Right ventricle myocardium superior (tissue), 1 donor: Measurements from ENCODE around the gene USH2A. TPM values are rescaled to one million over a fixed set of nuclear protein-coding genes. Genes with fewer than 3 reads are reported as not detected.

Experiments
- ATAC-seq: fragments of 200-7000 bp; cut with Tn5 transposase; one replicate; pipeline ENCODE4 v1.9.1; 2020; ENCODE audit warnings: mild to moderate bottlenecking; ENCODE audit not compliant: poor library complexity
- DNase-seq: peaks from one replicate; pipeline ENCODE4 v3.0.0-alpha.2; 2020
- intact Hi-C: fragments of 100-400 bp; cut with DNase I; formaldehyde crosslinking; loops from one replicate; pipeline ENCODE4 v1.11.2; 2022
- total RNA-seq: library from RNA; stranded (reverse); fragmentation: NEBNext Ultra II Directional; extraction: Animal tissue kit (Norgen Biotek cat#: 25700); gene quantifications from one replicate; pipeline ENCODE4 v1.2.1, GENCODE V29; 2021
- donor health status: DM: no; HTN: yes; CAD: no; lungs with severe emphysema.

USH2A gene
- total RNA-seq, 1 donor from 2014 or later: 2.7 TPM

DNA sequence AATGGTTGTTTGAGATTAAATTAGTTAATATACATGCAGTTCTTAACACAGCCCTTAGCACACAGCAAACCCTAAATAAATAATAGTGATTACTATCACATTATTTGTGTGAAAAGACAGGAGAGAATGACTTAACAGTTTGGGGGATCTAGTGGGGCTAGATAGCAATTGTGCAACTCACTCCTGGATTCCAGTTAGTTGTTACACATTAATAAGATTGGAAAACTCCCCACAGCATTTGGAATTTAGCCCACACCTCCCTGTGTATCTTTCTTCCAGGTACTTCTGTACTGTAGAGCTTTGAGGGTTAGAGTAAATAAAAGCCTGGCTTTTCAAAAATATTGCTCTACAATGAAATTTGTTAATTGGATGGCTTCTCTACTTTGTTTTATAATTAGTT is 763.0 kb downstream of the USH2A start:
- intact Hi-C loops: no loop called here
- no peak for ATAC-seq
- no peak for DNase-seq

DNA sequence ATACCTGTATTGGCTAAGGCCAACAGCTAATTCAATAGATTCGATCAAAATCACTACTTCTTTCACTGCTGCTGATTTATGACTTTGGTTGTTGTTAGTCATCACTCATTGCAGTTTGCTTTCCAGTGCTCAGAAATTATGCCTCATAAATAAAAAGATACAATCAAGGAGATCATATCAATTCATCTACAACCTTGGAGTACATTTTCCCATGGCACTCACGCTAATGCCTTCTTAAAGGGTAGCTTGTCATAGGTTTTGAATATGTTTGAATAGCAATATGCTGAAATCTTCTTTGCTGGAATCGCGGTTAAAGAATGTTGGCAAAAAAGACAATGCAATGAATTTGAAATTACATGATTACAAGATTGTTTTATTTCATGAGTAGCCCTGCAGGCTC is 766.2 kb downstream of the USH2A start:
- ATAC-seq (no peak), DNase-seq (no peak)
- intact Hi-C loops: no loop called here

DNA sequence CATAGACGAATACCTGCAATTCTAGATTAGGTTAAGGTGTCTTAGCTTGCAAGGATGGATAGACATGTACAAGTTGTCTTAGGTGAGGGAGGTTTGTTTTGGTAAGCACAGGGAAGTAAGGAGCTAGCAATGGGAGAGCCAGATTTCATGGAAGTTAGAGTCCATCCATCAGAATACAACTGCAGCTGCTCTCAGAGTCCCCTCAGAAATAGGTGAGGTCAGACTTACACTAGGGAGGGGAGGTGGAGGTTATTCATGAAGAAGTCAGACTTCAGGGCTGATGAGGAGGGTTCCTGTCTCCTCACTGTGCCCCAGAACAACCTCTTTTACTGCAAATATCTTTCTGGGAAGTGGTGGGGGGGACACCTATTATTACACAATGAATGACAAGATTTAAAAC is 770.9 kb downstream of the USH2A start:
- ATAC-seq (no peak), DNase-seq (no peak)
- intact Hi-C loops: no loop called here

DNA sequence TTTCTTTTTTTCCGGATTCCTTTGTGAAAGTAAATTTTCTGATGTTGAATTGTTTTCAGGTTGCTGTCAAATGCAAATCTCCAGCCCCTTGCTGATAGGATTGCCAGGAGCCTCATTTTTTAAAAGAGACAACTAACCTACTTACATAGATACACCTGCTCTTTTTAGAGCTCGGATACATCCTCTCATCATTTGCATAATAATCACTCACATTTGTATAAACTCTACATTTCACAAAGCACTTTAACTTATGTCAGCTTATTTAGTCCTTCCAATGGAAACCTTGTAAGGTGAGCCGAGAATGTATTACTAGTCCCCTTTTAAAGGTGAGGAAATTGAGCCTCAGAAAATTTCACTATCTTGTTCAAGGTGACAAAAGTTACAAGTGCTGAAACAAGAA is 771.4 kb downstream of the USH2A start:
- intact Hi-C loops: no loop called here
- ATAC-seq: no peak
- no peak for DNase-seq

DNA sequence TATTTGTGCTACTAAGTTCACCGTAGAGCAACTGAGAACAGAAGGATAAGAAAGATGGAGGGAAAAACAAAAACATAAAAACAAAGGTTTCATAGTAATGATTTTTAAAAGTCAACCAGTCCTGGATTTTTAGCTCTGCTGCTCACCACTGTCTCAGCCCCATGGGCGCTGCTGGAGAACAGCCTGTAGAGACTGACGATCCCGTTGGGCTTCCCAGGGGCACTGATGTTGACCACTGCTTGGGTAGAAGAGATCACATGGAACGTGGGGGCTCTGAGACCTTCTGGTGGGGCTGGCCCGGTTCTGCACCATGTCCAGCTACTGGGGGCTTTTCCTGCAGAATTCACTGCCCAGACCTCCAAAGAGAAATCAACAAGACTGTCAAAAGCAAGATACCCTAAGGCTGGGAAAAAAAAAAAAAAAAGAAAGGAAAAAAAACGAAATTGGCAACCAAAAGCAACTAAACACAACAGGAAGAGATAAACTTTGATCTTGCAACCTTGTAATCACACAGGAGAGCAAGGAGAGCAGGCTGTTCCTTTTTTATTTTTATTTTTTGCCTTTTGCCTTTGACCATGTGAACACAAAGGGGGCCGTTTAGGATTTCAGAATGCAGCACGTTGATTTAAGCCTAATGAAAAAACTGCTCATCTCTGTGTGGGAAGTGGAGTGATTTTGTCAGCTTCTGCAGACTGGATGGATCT is 772.6 kb downstream of the USH2A start:
- ATAC-seq (no peak), DNase-seq (no peak)
- intact Hi-C loops: no loop called here

DNA sequence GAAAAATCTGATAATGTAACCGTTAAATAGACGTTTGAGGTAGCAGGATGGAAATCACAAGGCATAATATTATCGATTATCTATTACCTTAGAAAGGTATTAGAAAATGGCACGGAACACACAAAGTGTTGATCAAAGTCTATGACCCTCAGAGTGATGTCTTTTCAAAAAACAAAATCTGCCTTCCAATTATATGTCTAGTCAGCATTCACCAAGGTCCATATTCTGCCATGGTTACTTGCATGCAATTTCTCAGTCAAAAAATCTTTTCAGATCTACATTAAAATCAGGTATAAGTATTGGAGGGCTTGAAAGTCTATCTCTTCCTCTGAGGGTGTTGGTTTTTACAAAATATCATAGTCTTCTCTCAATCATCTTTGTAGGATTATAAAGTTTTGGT is 774.3 kb downstream of the USH2A start:
- DNase-seq (no peak), ATAC-seq (no peak)
- intact Hi-C loops: no loop called here

DNA sequence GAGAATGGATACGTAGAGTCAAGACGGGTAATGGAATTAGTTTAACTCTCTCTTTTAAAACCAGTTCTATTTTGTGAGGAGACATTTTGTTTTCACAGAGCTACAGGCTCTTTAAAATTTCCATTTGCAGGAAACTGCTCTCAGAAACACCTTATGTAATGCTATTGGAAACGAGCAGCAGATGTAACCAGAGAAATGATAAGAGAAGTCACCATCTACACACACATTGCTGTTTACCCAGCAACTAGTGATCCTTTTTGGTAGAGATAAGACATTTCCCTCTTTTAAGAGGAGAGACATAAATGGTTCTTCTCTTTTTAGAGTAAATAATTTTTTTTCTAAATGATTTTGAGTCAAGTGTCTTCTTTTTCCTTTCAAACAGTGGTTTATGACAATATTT is 775.5 kb downstream of the USH2A start:
- ATAC-seq (no peak), DNase-seq (no peak)
- intact Hi-C loops: no loop called here

DNA sequence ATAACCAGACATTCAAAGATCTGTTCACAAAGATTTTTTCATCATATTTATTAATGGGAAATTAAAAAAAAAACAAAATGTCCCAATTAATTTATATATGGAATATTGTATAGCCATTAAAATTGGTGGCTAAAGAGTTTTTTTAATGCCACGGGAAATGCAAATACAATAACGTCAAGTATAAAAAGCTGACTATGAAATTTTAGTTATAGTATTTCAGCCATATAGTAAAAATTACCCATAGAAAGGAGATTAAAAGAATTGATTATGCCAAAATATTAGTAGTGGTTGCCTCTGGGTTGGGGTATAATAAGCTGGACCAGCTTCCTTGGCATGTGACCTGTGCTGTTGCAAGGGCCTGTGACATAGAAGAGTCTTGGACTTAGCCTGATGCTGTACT is 777.4 kb downstream of the USH2A start:
- no peak for ATAC-seq
- intact Hi-C loops: no loop called here
- no peak for DNase-seq

DNA sequence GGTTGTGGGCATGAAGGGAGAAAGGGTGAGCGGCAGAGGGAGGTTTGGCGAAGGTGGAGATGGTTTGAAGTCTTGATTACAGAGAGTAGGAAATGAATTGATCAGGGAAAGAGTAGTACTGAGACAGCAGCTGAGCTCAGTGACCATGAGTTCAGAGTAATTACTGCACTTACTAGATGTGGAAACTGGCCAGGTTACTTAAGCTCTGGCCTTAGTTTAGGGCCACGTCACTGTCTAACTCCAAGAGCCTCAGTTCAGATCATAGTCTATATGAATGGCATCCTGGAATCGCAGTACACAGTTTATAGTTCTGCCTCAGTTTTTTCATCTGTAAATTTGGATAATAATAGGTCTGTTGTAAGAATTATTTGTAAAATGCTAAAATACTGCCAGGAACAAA is 778.1 kb downstream of the USH2A start:
- no peak for ATAC-seq
- no peak for DNase-seq
- intact Hi-C loops: no loop called here

DNA sequence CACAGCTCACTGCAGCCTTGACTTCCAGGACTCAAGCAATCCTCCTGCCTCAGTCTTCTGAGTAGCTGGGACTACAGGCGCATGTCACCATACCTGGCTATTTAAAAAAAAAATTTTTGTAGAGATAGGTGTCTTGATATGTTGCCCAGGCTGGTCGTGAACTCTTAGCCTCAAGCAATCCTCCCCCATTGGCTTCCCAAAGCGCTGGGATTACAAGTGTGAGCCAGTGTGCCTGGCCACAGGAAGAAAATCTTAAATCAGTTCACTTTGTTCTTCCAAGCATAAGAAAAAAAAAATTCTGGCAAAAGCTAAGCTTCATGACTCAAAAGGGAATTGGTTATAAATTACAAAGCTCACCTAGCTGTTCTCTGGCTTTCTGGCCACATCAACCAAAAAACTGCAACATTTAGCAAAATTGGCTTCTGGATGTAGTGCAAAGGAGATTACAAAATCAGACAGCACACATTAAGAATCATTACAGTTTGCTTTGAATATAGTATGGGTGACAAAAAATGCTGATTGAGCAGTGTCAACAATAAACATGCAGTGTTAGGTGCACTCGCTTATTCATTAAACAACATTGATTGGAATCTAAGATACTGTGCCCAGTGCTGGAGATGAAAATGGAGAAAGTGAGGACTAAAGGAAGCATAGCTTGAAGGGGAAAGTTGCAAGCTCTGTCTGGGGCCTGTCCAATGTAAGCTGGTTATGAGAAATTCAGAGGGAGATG is 779.5 kb downstream of the USH2A start:
- intact Hi-C loops: no loop called here
- no peak for ATAC-seq

DNA sequence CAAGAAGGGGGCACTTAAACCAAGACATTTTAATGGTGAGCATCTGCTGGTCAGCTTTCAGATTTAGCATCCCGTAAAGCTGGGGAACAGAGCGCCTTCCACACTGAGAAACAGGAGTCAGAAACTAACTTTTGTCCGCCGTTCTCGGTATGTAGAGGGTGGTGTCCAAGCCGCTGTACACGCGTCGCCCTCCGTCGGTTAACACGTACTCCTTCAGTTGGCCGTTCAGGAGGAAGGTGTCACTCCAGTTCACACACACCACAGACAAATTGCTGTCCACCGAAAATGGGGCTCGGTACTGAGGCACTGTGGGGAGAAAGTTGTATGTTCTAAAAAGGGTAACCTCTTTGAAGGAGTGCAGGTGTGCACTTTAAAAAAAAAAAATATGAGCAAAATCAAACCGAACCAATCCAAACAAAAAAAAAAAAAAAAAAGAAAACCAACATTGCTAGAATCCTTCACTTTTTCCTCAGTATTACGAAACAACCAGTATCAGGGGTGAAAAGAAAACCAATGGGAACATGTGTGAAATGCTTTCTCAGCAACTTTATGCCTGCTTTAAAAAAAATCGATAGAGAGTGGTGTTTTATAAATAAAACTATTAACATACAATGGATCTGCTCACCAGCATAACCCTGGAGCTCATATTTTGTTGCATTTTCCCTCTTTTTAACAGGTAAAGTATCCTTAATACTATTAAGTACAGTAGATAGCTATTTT is 782.7 kb downstream of the USH2A start:
- no peak for ATAC-seq
- intact Hi-C loops: no loop called here
- DNase-seq: no peak

More for the DNA sequence above, 779.5 kb downstream of the USH2A start:
- no peak for DNase-seq

DNA sequence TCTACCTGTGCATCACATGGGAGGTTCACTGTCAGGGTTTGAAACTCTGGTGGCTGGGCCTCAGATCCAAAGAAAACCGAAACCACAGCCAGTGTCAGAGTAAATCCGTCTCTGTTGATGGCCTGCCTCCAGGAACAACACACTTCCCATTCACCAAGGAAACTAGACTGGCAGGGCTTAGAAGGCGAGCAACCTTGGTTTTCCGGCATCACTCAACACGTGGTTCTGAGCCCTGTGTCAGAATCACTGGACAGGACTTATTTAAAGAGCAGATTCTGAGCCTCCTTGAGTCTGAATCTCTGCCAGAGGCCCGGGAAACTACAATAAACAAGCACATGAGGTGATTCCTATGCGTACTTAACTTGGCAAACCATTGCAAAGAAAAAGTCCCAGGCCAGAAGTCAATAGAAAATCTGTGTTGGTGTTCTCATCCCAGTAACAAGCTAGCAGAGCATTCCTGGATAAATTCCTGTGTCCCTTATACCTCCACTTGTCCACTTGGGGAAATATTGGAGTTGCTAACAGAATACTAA is 786.1 kb downstream of the USH2A start:
- peak; percentile 76 for ATAC-seq
- no peak for DNase-seq
- intact Hi-C loops: no loop called here

DNA sequence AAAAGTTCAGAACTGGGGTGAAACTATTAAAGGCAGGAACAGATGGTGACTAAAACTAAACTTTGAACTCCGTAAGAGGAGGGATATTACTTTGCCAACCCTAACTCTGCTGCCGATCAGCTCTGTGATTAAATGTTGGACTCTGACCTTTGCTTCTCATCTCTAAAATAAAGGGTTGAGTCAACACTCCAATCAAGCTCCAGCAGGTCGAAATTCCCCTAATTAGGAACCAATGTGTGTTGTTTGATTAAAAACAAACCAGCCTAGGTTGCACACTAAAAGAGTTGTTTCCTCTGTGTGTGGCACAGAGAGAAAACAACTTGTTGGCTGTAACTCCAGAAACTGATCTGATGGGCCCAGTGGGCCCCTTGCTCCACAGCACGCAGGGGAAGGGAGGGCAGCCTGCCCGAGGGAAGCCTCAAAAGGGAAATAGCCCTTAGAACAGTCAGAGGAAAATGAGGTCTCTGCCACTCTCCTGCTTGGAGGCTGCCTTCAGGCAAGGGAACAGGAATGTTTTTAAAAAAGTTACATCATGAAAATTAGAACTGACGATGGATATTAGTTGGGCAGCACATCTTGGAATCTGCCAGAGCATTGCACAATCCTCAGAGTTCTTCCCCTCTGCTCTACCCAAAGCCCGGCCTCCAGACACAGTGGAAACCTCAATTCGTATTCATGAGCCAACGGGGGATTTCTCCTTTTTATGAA is 786.8 kb downstream of the USH2A start:
- ATAC-seq (peak; percentile 90), DNase-seq (peak; percentile 61)
- intact Hi-C loops: no loop called here

DNA sequence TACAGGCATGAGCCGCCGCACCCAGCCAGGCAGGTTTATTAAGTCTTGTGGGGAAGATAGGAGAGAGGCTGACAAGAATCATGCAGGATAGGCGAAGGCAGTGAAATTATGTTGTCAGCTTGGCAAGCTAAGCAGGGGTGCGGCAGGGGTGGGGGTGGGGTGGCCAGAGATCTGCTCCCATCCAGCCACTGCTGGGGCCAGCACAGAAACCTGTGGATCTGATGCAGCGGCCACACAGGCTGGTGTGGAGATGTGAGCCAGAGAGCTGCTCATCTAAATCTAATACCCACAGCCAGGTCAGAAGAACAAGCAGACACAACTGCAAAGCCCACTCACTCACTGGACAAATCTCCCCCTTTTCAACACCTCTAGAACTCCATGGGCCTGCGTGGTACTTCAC is 787.4 kb downstream of the USH2A start:
- ATAC-seq (no peak), DNase-seq (no peak)
- intact Hi-C loops: no loop called here

DNA sequence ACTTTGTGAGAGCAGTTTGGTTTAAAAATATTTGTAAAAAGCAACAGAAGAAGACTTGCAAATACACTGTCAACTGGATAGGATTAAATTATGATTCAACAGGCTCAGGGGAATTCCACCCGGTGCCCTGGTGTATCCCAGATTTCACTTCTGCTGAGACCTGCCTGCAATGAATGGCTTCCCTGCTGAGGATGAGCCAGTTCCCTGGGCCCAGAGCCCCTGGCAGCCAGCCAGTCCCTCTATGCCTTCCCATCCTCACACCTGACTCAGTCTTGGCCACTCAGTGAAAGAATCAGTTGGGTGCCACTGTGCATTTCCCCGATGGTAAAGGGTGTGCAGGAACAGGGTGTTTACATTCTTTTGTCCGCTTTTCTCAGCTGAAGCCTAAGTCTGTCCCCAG is 791.8 kb downstream of the USH2A start:
- ATAC-seq (no peak), DNase-seq (no peak)
- intact Hi-C loops: no loop called here

DNA sequence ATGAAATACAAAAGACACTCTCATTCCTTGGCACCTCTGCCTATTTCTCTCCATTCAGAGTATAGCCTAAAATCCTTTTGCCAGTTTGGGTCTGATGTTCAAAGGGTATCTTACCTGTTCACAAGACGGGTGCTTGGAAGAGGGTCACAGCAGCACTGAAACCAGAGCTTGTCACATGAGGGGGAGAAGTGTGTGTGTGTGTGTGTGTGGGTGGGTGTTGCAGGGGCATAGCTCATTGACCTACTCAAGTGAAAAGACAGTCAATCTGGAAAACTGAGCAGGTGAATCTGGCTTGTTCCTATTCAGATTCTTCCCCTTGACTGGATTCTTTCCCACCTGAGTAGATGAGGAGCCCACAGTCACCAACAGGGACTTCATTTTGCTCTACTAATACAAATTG is 792.2 kb downstream of the USH2A start:
- intact Hi-C loops: no loop called here
- DNase-seq (no peak), ATAC-seq (no peak)

DNA sequence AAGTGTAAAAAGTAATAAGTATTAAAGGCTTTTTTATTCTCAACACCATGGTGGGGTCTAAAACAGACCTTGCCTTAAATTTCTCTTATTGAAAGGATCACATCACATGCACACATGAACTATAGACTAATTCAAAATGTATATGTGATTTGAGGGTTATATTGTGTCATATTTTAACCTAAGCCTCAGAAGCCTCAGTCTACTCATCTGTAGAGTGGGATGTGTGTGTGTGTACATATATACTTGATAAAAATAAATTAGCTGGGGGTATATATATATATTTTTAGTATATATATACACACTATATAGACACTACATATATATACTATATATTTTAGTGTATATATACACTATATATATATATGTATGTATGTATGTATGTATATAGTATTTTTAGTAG is 797.3 kb downstream of the USH2A start:
- no peak for DNase-seq
- intact Hi-C loops: no loop called here
- no peak for ATAC-seq

DNA sequence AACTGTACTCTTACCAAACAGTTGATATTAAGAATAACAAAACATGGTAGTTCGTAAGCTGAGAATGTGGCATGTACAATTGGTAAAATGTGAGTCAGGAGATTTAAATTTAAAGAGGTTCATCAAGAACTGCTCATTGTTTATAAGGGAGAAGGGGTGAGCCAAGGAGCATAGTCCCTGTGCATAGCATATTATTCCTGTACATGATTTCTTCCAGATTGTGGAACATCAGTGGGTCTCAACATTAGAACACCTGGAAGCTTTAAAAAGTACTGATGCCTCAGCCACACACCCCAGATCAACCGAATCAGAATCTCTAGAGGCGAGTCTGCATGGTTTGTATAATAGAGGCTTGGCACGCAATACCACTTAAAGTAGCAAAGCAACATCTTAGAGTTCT is 800.1 kb downstream of the USH2A start:
- no peak for ATAC-seq
- no peak for DNase-seq
- intact Hi-C loops: no loop called here

DNA sequence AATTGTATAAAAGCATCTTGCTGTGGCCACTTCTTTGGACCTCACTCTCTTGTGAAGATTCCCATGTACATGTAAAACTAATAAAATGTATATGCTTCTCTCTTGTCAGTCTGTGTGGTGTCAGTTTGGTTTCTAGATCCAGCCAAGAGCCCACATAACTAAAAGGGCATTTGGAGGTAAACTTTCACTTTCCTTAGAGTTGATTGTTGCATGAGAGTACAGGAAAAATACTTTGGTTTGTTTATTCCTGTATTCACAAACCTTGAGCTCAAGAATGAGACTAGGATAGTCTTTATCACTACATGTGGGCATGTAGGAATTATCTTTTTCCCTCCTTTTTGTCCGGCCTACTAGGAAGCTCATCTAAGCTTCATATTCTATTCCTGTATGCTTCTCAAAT is 805.3 kb downstream of the USH2A start:
- ATAC-seq (no peak), DNase-seq (no peak)
- intact Hi-C loops: no loop called here
